DMS79 treated with DMSO at 0.1 percent for 48 hours (cell line): Measurements from ENCODE around the gene SLC39A11.
"Not testable (repeated sequence)": the region's sequence is repeated elsewhere in the genome, so short reads cannot be mapped to it uniquely, and the experiment has no call there.

Source experiments
- DNase-seq: peaks from one replicate; lab custom pipeline; 2025; lab: John Stamatoyannopoulos, UW

The SLC39A11 gene

DNA sequence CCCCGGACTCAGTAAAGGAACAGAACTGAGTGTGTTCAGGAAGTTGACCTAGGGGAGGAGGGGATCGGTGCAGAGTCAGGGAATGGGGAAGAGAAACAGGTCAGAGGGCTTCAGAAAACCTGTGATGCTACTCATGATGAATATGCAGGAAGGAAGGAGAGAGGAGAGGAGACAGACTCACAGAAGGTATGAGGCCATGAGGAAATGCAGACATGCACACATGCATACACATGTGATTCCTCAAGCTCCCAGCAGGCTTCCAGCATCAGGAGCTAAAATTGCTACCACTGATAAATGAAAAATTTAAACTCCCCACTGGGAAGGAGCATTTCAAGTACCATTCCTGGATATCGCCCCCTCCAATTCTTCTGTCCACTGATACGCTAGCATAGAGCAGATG, 262.6 kb downstream of the SLC39A11 start:
- no peak for DNase-seq

- no peak for DNase-seq
These were observed 265.9 kb downstream of the SLC39A11 start for GRCh38 chr17:72826602-72827001.

GRCh38 chr17:72826059-72826458, 266.4 kb downstream of the SLC39A11 start:
- DNase-seq: not testable (repeated sequence)

- DNase-seq: no peak
These were observed 267.3 kb downstream of the SLC39A11 start for GRCh38 chr17:72825218-72825617.

GRCh38 chr17:72824267-72824666, 268.2 kb downstream of the SLC39A11 start:
- DNase-seq: not testable (repeated sequence)

GRCh38 chr17:72822358-72823023, 270.0 kb downstream of the SLC39A11 start:
- no peak for DNase-seq

- no peak for DNase-seq
These were observed 276.1 kb downstream of the SLC39A11 start for GRCh38 chr17:72816406-72816805.

DNA sequence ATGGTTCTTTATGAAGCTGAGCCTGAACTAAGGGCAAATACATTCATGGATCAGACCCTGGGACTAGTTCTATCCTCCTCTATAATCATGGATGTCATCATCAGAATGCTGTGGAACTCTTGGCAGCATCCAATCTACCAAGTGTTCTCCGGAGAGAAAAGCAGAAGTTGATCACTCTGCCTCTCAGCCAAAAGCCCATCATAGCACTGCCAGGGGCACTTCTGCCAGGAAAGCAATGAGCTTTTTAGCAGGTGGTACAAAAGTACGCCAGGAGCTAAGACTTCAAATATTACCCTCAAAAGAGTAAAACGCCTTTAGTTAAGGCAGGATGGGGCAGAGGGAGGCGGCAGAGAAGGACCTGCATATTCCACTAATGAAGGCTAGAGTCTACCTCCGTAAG, 279.0 kb downstream of the SLC39A11 start:
- DNase-seq: no peak

DNA sequence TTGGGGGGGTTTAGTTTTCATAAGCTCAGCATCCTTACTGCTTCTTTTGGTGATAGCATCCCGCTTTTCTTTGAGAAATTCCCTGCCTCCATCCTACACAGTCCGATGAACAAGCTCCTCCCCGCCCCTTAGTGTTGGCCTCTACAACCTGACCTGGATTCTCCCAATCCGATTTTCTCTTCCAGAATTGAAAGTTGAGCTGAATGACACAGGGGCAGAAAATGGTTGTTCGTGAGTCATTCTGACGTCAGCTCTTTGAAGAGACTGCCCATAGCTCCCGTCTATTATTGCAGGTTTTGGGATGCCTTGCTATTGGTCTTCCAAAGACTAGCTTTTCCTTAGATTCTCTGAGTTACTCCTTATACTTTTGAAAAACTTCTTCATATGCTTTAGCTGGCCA, 279.7 kb downstream of the SLC39A11 start:
- DNase-seq: no peak

DNA sequence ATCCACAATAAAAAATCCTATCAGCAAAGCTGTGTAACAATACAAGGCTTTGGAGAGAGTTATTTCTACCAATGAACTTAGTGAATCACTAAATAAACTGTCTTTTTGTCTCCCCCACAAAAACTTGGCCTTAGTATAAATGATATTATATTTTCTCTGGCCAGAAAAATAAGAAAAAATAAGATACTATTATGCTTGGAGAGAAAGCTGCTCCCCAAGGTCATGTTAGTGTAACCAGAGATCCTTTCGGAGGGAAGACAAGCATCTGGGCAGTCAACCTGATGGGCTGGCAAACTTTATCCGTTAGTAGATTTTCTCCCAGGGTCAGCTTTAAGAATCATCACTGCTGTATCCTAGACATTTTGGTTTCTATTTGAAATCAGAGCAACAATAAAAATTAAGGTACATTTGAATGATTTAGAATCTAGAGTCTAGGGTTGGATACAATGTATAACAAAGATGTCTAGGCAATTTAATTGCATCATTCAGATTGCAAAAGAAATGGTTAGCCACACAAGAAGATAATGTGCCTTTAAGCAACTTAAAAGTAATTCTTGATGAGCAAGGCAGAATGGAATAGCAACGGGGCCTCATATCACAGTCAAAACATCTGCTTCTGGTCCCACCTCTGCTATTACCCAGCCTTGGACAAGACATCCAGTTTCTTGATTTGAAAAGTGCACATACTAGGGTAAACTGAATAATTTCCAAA, 280.4 kb downstream of the SLC39A11 start:
- no peak for DNase-seq

DNA sequence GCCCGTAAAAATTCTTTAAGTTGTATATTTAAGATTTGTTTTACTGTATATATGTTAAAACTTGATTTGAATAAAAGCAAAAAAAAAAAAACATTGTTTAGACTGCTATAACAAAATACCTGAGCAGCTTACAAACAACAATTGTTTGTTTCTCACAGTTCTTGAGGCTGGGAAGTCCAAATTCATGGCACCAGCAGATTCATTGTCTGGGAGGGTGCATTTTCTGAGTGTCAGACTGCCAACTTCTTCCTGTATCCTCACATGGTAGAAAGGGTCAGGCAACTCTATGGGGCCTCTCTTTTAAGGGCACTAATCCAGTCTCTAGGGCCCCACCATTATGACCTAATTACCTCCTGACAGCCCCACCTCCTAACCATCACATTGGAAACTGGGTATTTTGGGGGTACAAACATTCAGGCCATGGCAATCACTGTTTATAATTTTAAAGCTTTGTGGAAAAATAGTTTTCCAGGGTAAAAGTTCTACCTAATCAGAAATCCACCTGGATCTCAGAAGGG, 281.4 kb downstream of the SLC39A11 start:
- no peak for DNase-seq

- DNase-seq: no peak
These were observed 286.5 kb downstream of the SLC39A11 start for GRCh38 chr17:72806011-72806410.

GRCh38 chr17:72804949-72805707, 287.4 kb downstream of the SLC39A11 start:
- DNase-seq: no peak

DNA sequence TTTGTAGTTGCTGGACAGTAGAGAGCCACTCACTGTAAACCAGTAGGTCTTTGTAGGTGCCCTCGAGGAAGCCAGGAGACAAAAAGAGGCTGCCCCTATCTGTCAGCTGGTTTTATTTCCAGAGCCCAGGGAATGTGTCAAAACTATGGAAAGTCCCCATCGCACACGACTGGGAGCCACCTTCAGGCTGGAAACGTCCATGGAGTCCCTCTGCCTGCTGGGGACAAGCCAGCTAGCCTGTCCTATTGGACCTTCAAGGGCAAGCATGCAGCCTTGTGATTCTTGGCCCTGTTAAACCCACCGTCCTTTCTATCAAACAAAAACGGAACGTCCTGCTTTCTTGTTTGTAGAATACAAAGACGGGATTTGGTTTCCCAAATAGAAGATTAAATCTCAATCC, 289.8 kb downstream of the SLC39A11 start:
- DNase-seq: no peak

DNA sequence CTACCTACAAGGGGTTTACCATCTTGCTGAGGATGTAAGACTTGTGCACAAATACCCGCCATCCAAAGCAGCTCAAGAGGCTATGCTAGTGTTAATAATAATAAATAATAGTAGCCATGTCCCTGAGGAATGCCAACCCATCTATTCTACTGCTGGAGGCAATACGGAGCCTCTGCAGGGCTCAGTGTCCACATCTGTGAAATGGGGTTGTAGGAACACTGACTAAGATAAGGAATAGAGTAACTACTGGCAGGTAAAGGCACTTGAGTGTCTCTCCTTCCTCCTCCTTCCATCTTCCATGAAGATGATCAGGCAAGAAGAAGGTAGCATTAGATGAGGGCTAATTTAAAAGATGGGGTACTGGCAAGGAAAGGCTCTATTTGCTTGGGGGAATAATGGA, 295.3 kb downstream of the SLC39A11 start:
- DNase-seq: no peak

GRCh38 chr17:72795941-72796340, 296.5 kb downstream of the SLC39A11 start:
- no peak for DNase-seq

DNA sequence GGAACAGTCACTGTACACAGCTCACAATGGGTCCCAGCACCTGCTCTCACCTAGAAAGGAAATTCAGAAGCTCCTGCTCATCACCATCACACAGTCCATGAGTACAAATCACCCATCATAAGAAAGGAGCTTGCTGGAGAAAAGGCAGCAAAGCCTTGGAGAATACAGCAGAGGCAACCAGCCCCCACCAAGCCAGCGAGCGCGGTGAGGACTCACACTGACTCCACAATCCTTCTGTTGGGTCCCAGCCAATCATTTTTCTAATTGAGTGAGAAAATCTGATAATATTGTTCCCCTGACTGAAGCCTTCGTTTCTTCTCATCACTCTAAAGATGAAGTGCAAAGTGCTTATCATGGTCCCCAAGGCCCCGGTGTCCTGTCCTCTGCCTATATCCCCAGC, 298.3 kb downstream of the SLC39A11 start:
- DNase-seq: no peak

GRCh38 chr17:72792771-72793170, 299.7 kb downstream of the SLC39A11 start:
- DNase-seq: no peak

GRCh38 chr17:72790190-72790589, 302.3 kb downstream of the SLC39A11 start:
- no peak for DNase-seq

GRCh38 chr17:72789711-72790110, 302.8 kb downstream of the SLC39A11 start:
- no peak for DNase-seq

- DNase-seq: no peak
These were observed 303.4 kb downstream of the SLC39A11 start for GRCh38 chr17:72788950-72789585.

DNA sequence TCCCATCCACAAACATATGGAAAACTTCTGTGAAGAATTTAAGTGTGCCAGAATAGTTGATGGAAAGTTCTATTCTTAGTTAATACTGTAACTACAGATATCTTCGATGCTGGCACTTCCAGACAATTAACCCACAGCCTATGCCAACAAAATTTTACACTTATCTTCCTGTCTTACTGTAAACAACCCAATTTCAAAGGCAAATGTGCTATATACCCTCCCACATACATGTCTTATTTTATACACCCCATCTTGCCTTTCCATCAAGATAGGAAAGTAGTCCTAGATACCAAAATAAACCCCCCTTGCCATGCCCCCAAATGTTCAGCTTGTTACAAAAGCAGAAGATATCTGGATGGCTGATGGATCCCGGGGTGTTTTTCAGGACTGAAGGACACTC, 306.3 kb downstream of the SLC39A11 start:
- DNase-seq: no peak
